Ovary (tissue), 9 donors: ENCODE data around the gene METRN. TPM values are rescaled to one million over a fixed set of nuclear protein-coding genes. Genes with fewer than 3 reads are reported as not detected.

Source experiments
- DNase-seq, 5 donors: peaks; one replicate each; pipeline ENCODE4 v3.0.0-alpha.2; 2019 to 2020
- H3K27ac ChIP-seq, 2 donors: fragments of 200-600 bp; one replicate each; pipeline versions ENCODE4 v1.5.1 to v1.8.0; 2019 to 2022
- H3K27me3 ChIP-seq: fragments of 200-600 bp; one replicate; pipeline ENCODE4 v1.8.0; 2022
- H3K36me3 ChIP-seq: fragments of 200-600 bp; sonication (generic); one replicate; pipeline ENCODE4 v1.5.1; 2019
- H3K4me1 ChIP-seq: one replicate; pipeline ENCODE4 v1.8.1; 2013; ENCODE audit warnings: mild to moderate bottlenecking, moderate library complexity; ENCODE audit not compliant: insufficient read depth
- H3K4me3 ChIP-seq: fragments of 200-600 bp; sonication (generic); one replicate; pipeline ENCODE4 v1.5.1; 2017
- H3K9me3 ChIP-seq, 2 donors: fragments of 200-600 bp in 1 of 2; sonication (generic) in 1 of 2; one replicate each; pipeline versions ENCODE4 v1.5.1 to v1.8.1; 2013 to 2019; ENCODE audit warnings: mild to moderate bottlenecking in 1 of 2, moderate library complexity in 1 of 2
- EP300 ChIP-seq: sonication (generic); formaldehyde crosslinking; IDR thresholded peaks from one replicate; pipeline ENCODE4 v1.6.1; 2017; ENCODE audit warnings: antibody characterized with exemption
- POLR2A ChIP-seq: fragments of 450-650 bp; IDR thresholded peaks from one replicate; pipeline ENCODE4 v1.6.1; 2017; ENCODE audit warnings: antibody characterized with exemption, mild to moderate bottlenecking, moderate library complexity
- WGBS, 3 donors: extraction: QIAGEN DNeasy Blood & Tissue Kit in 1 of 3; methylation state at CpG; one replicate each; pipeline versions ENCODE4 v1.1.5 to v1.1.7; 2013 to 2017; 5-methylcytosine and 5-hydroxymethylcytosine counted together
- intact Hi-C, 4 donors: fragments of 100-400 bp; cut with DNase I; formaldehyde crosslinking; loops; one replicate each; pipeline versions ENCODE4 v1.11.0 to v1.15.1; 2022 to 2023
- polyA plus RNA-seq, 2 donors: library from polyadenylated mRNA; stranded (reverse); fragments of 200-250 nt in 1 of 2; fragments of 350-450 nt in 1 of 2; fragmentation: Illumina TruSeq in 1 of 2; extraction: RNeasy Lipid Tissue Mini Kit (QIAGEN cat#74804) in 1 of 2; gene quantifications; one replicate each; pipeline ENCODE4 v1.2.3, GENCODE V29; 2013 to 2014
- total RNA-seq, 7 donors: library from RNA; depleted of rRNA in 2 of 7; stranded (reverse); fragments of >200 nt in 2 of 7; fragmentation: NEBNext Ultra II Directional in 3 of 7; extraction: Animal tissue kit (Norgen Biotek cat#: 25700) in 3 of 7; gene quantifications; one replicate each; pipeline versions ENCODE4 v1.1.0 to v1.2.4, GENCODE V29; 2016 to 2023
- TF ChIP-seq, protein P1 (sequence below), 3 donors: fragments of 450-650 bp in 2 of 3; fragments of 200-600 bp in 1 of 3; IDR thresholded peaks; one replicate each; pipeline versions ENCODE4 v1.5.1 to v1.8.0; 2016 to 2022; ENCODE audit warnings: antibody characterized with exemption in 3 of 3, mild to moderate bottlenecking in 1 of 3
- donor health status: DM: no; HTN: no; CAD: no; lungs with moderate emphysema.
- donor health status: DM: no; HTN: no; CAD: no.
- donor health status: Bipolar disorder and iron deficiency.
- donor health status: DM: yes; HTN: yes; CAD: no.
- donor health status: DM: no; HTN: no; CAD: no.
- donor health status: DM: yes; HTN: yes; CAD: no.

The METRN gene
- total and polyA plus RNA-seq, 9 donors: 0.40 to 57.1 (median 10.4) TPM

DNA sequence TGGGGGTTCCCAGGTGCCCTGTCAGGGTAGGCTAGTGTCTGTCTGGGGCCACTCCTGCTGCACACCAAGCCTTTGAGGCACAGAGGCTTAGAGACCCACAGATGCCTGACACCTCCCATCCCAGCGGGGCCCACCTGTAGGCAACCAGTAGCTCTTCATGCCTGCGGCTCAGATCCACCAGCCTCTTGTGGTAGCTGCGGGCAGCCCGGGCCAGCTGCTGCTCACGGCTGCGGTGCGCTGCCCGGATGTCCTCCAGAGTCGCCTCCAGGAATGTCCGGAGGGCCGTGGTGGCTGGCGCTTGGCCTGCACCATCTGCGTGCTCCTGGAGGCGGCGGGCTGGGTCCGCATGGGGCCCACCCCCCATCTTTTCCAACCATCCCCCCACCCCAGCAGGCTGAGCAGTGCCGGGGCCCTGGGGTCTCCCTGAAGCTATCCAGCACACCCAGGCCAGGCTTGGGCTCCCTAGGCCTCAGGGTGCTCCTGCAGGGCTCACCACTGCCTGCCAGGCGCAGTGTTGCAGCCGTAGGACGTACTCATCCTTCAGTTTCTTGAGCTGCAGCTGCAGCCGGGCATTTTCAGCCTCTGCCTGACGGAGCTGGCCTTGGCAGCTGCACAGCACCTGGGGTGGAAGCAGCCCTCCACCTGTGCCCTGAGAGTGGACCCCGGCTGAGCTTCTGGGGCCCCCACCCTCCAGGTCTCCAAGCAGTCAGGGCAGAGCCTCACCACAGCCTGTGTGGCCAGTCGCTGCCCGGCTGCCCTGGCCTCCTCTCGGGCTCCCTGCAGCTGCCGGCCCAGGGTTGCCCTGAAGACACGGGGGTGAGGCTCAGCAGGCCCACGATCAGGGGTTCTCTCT, 9.5 kb downstream of the METRN start:
- no peak for DNase-seq
- 43 to 63% (median 50%) methylated on average over 25 to 29 of the region's 29 CpGs for WGBS, 3 donors
- TF ChIP-seq POLR2A: no peak
- no peak for TF ChIP-seq EP300
- TF ChIP-seq, protein P1, sequence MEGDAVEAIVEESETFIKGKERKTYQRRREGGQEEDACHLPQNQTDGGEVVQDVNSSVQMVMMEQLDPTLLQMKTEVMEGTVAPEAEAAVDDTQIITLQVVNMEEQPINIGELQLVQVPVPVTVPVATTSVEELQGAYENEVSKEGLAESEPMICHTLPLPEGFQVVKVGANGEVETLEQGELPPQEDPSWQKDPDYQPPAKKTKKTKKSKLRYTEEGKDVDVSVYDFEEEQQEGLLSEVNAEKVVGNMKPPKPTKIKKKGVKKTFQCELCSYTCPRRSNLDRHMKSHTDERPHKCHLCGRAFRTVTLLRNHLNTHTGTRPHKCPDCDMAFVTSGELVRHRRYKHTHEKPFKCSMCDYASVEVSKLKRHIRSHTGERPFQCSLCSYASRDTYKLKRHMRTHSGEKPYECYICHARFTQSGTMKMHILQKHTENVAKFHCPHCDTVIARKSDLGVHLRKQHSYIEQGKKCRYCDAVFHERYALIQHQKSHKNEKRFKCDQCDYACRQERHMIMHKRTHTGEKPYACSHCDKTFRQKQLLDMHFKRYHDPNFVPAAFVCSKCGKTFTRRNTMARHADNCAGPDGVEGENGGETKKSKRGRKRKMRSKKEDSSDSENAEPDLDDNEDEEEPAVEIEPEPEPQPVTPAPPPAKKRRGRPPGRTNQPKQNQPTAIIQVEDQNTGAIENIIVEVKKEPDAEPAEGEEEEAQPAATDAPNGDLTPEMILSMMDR (IDR thresholded peaks at IDR 0.05): no peak

DNA sequence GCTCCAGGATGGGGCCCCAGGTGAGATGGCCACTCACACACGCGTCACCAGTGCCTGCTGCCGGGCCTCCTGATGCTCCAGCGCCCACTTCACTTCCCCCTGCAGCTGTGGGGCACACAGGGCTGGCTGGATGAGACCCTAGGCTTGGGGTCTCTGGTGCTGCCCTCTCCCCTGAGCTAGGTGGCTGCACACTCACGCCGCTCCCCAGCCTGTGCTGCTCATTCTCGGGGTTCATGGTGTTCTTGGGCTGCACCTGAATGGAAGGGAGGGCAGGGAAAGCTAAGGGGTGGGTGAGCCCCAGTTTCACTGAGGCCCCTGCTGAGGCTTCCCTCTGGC, 10.1 kb downstream of the METRN start:
- no peaks in the 10 kb centered on the region for H3K36me3 ChIP-seq
- peaks cover 19% of the 10 kb centered on the region for H3K4me1 ChIP-seq
- TF ChIP-seq EP300 (no peak), POLR2A (no peak)
- TF ChIP-seq, protein P1 (IDR thresholded peaks at IDR 0.05): no peak
- no peak for DNase-seq
- H3K4me3 ChIP-seq: no peak overlapping the region
- no peaks in the 10 kb centered on the region for H3K9me3 ChIP-seq
- H3K27me3 ChIP-seq: peaks cover 15% of the 10 kb centered on the region
- WGBS, 3 donors: 64 to 77% (median 71%) methylated on average over 7 of the region's 7 CpGs
- no peak overlapping the region for H3K27ac ChIP-seq
- intact Hi-C loops: no loop called here

More for the DNA sequence above, 9.5 kb downstream of the METRN start:
- Histone ChIP-seq H3K36me3 (no peaks in the 10 kb centered on the region), H3K27ac (no peak overlapping the region), H3K4me1 (peaks cover 22% of the 10 kb centered on the region), H3K4me3 (no peak overlapping the region), H3K27me3 (peaks cover 15% of the 10 kb centered on the region), H3K9me3 (no peaks in the 10 kb centered on the region)
- intact Hi-C loops: no loop called here

DNA sequence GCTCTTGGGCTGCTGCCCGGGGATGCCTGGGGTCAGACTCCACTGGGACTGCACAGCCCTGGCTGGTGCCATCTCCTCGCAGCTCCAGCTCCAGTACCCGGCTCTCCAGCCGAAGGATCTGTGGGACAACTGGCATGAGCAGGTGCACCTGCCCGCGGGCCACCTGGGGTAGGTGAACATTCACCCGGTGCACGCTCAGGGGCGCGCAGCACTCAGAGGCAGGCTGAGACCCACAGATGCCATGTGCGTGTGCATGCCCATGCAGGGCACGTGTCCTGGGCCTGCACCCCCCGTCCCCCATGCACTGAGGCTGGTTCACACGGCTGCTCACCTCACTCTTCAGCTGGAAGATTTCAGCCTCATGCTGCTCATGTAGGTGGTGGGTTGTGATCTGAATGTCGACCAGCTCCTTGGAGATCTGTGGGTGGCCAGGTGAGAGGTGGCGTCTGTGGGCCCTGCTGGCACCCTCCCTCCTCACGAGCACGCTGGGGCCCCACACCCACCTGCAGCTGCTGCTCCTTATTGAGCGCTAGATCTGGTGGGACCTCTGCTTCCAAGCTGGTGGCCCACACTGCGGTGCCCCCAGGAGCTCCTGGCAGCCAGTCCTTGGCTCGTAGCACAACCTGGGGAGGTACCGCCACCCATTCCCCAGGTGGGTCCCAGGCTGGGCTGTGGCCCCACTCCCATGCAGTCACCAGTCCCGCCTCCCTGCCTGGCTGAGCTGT, 10.7 kb downstream of the METRN start:
- TF ChIP-seq EP300 (no peak), POLR2A (no peak)
- TF ChIP-seq, protein P1 (IDR thresholded peaks at IDR 0.05): no peak
- no peak overlapping the region for H3K4me3 ChIP-seq
- peaks cover 15% of the 10 kb centered on the region for H3K4me1 ChIP-seq
- H3K36me3 ChIP-seq: no peaks in the 10 kb centered on the region
- H3K9me3 ChIP-seq: no peaks in the 10 kb centered on the region
- 61 to 63% (median 63%) methylated on average over 17 to 23 of the region's 23 CpGs for WGBS, 3 donors
- intact Hi-C loops: no loop called here
- peaks cover 15% of the 10 kb centered on the region for H3K27me3 ChIP-seq
- no peak overlapping the region for H3K27ac ChIP-seq
- no peak for DNase-seq

DNA sequence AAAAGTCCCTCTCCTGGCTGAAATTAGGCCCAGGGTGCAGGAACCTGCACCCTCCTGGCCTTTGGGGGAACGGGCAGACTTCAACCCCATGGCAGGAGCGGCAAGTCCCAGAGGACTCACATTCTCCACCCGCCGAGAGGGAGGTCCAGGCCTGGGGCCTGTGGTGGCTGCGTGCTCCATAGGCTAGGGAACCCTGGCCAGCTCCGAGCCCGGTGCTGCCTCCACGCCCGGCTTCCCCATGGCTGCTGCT, 11.2 kb downstream of the METRN start:
- intact Hi-C loops: no loop called here
- H3K4me3 ChIP-seq: no peak overlapping the region

More for the DNA sequence above, 11.2 kb downstream of the METRN start:
- H3K4me1 ChIP-seq: peaks cover 15% of the 10 kb centered on the region
- H3K36me3 ChIP-seq: no peaks in the 10 kb centered on the region
- DNase-seq: no peak
- TF ChIP-seq POLR2A (no peak), EP300 (no peak)
- TF ChIP-seq, protein P1 (IDR thresholded peaks at IDR 0.05): no peak
- no peak overlapping the region for H3K27ac ChIP-seq
- H3K9me3 ChIP-seq: no peaks in the 10 kb centered on the region
- 11 to 18% (median 14%) methylated on average over 6 to 9 of the region's 9 CpGs for WGBS, 3 donors
- H3K27me3 ChIP-seq: peaks cover 15% of the 10 kb centered on the region
